Adrenal gland (tissue), 12 donors: ENCODE measurements around the gene ITIH5. TPM values are rescaled to one million over a fixed set of nuclear protein-coding genes. Genes with fewer than 3 reads are reported as not detected.

Experiments used
- DNase-seq, 7 donors: peaks; one replicate each; pipeline ENCODE4 v3.0.0-alpha.2; 2019 to 2020
- H3K27ac ChIP-seq, 5 donors: fragments of 200-600 bp; sonication (generic) in 4 of 5; 1 replicate in 3 of 5; 2 replicates in 2 of 5; pipeline versions ENCODE4 v1.5.1 to v1.8.0; 2016 to 2020; ENCODE audit warnings: mild to moderate bottlenecking in 1 of 5
- H3K27me3 ChIP-seq: fragments of 200-600 bp; 2 replicates; pipeline ENCODE4 v1.8.0; 2021
- H3K36me3 ChIP-seq, 2 donors: fragments of 200-600 bp; replicated peaks in 1 of 2; 1 replicate in 1 of 2; 2 replicates in 1 of 2; pipeline versions ENCODE4 v1.5.1 to v1.8.0; 2018 to 2022
- H3K4me1 ChIP-seq, 2 donors: fragments of 200-600 bp; replicated peaks in 1 of 2; 1 replicate in 1 of 2; 2 replicates in 1 of 2; pipeline versions ENCODE4 v1.5.1 to v1.8.0; 2018 to 2021
- H3K4me3 ChIP-seq, 4 donors: fragments of 200-600 bp; sonication (generic) in 3 of 4; one replicate each; pipeline ENCODE4 v1.5.1; 2016 to 2018
- H3K9me3 ChIP-seq, 3 donors: fragments of 200-600 bp; sonication (generic) in 1 of 3; replicated peaks in 1 of 3; 1 replicate in 2 of 3; 2 replicates in 1 of 3; pipeline versions ENCODE4 v1.5.1 to v1.8.0; 2016 to 2021
- POLR2A ChIP-seq, 2 donors: fragments of 450-650 bp; IDR thresholded peaks; one replicate each; pipeline ENCODE4 v1.6.1; 2017; ENCODE audit warnings: antibody characterized with exemption in 2 of 2, mild to moderate bottlenecking in 2 of 2, moderate library complexity in 1 of 2
- WGBS, 4 donors: extraction: QIAGEN DNeasy Blood & Tissue Kit in 2 of 4; methylation state at CpG; one replicate each; pipeline versions ENCODE4 v1.1.5 to v1.1.7; 2013 to 2017; 5-methylcytosine and 5-hydroxymethylcytosine counted together
- intact Hi-C, 2 donors: fragments of 100-400 bp; cut with DNase I; formaldehyde crosslinking; loops; one replicate each; pipeline versions ENCODE4 v1.14.1 to v1.15.0; 2022 to 2023
- polyA plus RNA-seq, 3 donors: library from polyadenylated mRNA; stranded (reverse); fragments of 200-250 nt in 2 of 3; fragments of 350-450 nt in 1 of 3; fragmentation: Illumina TruSeq in 1 of 3; extraction: RNeasy Lipid Tissue Mini Kit (QIAGEN cat#74804) in 1 of 3; gene quantifications; one replicate each; pipeline ENCODE4 v1.2.3, GENCODE V29; 2013 to 2014
- total RNA-seq, 9 donors: library from RNA; depleted of rRNA in 4 of 9; stranded (reverse); fragments of >200 nt in 4 of 9; fragments of 120-200 nt in 1 of 9; fragmentation: NEBNext Ultra II Directional in 1 of 9; extraction: Animal tissue kit (Norgen Biotek cat#: 25700) in 1 of 9; gene quantifications; one replicate each; pipeline versions ENCODE4 v1.1.0 to v1.2.4, GENCODE V29; 2013 to 2023
- TF ChIP-seq, protein P1 (sequence below), 6 experiments: fragments of 450-650 bp in 4 of 6; fragments of 200-600 bp in 2 of 6; sonication (generic) in 1 of 6; IDR thresholded peaks; 1 replicate in 5 of 6; 2 replicates in 1 of 6; pipeline versions ENCODE4 v1.5.1 to v1.8.0; 2016 to 2021; ENCODE audit warnings: antibody characterized with exemption in 6 of 6, mild to moderate bottlenecking in 2 of 6, moderate library complexity in 1 of 6
- donor health status: healthy with polysubstance abuse.
- donor health status: Bipolar disorder and iron deficiency.
- donor health status: DM: yes; HTN: yes; CAD: no.
- donor health status: DM: no; HTN: no; CAD: no.
- donor health status: DM: no; HTN: no; CAD: no.
- donor health status: DM: yes; HTN: yes; CAD: no.

ITIH5 gene
- total and polyA plus RNA-seq, 12 donors = 0.66 to 6.2 (median 1.7) TPM

DNA sequence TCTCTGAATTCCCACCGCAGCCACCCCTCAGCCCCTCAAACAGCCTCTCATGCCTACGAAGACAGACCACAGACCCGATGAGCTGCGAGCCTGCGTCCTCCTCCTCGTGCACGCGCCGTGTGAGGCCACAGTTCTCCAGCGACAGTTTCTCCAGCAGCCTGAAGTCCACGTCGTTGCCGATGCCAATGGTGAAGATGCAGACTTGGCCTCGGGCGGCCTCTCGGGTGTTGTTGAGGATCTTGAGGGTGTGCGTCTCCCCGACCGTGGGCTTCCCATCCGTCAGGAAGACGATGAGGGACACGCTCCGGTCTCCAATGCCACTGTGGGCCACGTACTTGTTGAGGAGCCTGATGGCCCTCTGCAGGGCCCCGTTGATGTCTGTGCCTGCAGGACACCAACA, 87.1 kb downstream of the ITIH5 start:
- Histone ChIP-seq H3K27me3 (no peaks in the 10 kb centered on the region), H3K4me3 (no peak overlapping the region), H3K36me3 (no peaks in the 10 kb centered on the region), H3K4me1 (no peaks in the 10 kb centered on the region), H3K9me3 (no peaks in the 10 kb centered on the region), H3K27ac (no peak overlapping the region)
- TF ChIP-seq, protein P1, sequence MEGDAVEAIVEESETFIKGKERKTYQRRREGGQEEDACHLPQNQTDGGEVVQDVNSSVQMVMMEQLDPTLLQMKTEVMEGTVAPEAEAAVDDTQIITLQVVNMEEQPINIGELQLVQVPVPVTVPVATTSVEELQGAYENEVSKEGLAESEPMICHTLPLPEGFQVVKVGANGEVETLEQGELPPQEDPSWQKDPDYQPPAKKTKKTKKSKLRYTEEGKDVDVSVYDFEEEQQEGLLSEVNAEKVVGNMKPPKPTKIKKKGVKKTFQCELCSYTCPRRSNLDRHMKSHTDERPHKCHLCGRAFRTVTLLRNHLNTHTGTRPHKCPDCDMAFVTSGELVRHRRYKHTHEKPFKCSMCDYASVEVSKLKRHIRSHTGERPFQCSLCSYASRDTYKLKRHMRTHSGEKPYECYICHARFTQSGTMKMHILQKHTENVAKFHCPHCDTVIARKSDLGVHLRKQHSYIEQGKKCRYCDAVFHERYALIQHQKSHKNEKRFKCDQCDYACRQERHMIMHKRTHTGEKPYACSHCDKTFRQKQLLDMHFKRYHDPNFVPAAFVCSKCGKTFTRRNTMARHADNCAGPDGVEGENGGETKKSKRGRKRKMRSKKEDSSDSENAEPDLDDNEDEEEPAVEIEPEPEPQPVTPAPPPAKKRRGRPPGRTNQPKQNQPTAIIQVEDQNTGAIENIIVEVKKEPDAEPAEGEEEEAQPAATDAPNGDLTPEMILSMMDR (IDR thresholded peaks at IDR 0.05) = no peak
- TF ChIP-seq POLR2A (IDR thresholded peaks at IDR 0.05) = no peak
- intact Hi-C loops = no loop called here
- WGBS, 4 donors = 82 to 95% (median 92%) methylated on average over 3 to 25 of the region's 25 CpGs
- peak in 1 of 7 donors; percentile 24 for DNase-seq

GRCh38 chr10:7577579-7577978, 89.2 kb downstream of the ITIH5 start:
- intact Hi-C loops = no loop called here
- DNase-seq = peak in 1 of 7 donors; percentile 6
- Histone ChIP-seq H3K4me1 (no peaks in the 10 kb centered on the region), H3K4me3 (no peak overlapping the region), H3K36me3 (no peaks in the 10 kb centered on the region), H3K27me3 (no peaks in the 10 kb centered on the region), H3K9me3 (no peaks in the 10 kb centered on the region), H3K27ac (no peak overlapping the region)
- 90 to 95% (median 93%) methylated on average over 5 of the region's 5 CpGs for WGBS, 4 donors
- no peak for TF ChIP-seq POLR2A (IDR thresholded peaks at IDR 0.05)
- TF ChIP-seq, protein P1 (IDR thresholded peaks at IDR 0.05) = no peak

- Histone ChIP-seq H3K27ac (no peak overlapping the region), H3K4me3 (no peak overlapping the region), H3K9me3 (no peaks in the 10 kb centered on the region), H3K36me3 (no peaks in the 10 kb centered on the region), H3K4me1 (no peaks in the 10 kb centered on the region), H3K27me3 (no peaks in the 10 kb centered on the region)
- WGBS, 4 donors = 66 to 71% (median 67%) methylated on average over 4 of the region's 4 CpGs
- TF ChIP-seq, protein P1 (IDR thresholded peaks at IDR 0.05) = no peak
- TF ChIP-seq POLR2A (IDR thresholded peaks at IDR 0.05) = no peak
- DNase-seq = no peak
- intact Hi-C loops = no loop called here
Observed at GRCh38 chr10:7577176-7577575, 89.6 kb downstream of the ITIH5 start.

GRCh38 chr10:7576340-7576739, 90.4 kb downstream of the ITIH5 start:
- H3K4me1 ChIP-seq = no peaks in the 10 kb centered on the region
- intact Hi-C loops = no loop called here
- no peak overlapping the region for H3K27ac ChIP-seq
- no peak overlapping the region for H3K4me3 ChIP-seq
- WGBS, 4 donors = 85 to 95% (median 87%) methylated on average over 21 of the region's 21 CpGs
- H3K36me3 ChIP-seq = no peaks in the 10 kb centered on the region
- TF ChIP-seq, protein P1 (IDR thresholded peaks at IDR 0.05) = no peak
- TF ChIP-seq POLR2A (IDR thresholded peaks at IDR 0.05) = no peak
- peak in 1 of 7 donors; percentile 27 for DNase-seq
- no peaks in the 10 kb centered on the region for H3K9me3 ChIP-seq
- no peaks in the 10 kb centered on the region for H3K27me3 ChIP-seq
